Superior temporal gyrus (tissue), 1 donor: ENCODE results near the gene ZGPAT.

Experiments
- DNase-seq: peaks from one replicate; pipeline ENCODE4 v3.0.0-alpha.2; 2016; ENCODE audit errors: extremely low spot score

ZGPAT gene

GRCh38 chr20:63678667-63679465 lies 29.0 kb upstream of the ZGPAT start:
- no peak for DNase-seq

GRCh38 chr20:63679799-63680305 lies 28.0 kb upstream of the ZGPAT start:
- no peak for DNase-seq

DNA sequence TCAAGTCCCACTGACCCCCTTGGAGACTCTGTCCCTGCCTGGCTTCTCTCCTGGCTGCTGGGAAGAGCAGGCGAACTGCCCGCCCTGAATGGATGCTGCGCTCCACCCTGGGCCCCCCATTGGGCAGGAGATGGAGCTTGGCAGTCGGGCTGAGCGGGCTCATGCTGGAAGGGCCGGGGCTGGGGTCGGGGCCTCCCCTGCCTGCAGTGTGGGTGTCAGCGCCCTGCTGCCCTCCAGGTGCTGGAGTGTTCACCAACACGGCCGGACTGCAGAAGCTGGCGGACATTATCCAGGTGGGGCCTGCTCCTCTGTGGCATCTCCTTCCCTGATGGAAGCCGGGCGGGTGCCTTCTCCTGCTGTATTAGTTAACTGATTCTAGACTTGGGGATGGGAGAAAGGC lies 27.4 kb upstream of the ZGPAT start:
- DNase-seq: no peak

- DNase-seq: no peak
These were observed 26.8 kb upstream of the ZGPAT start for GRCh38 chr20:63680857-63681608.

DNA sequence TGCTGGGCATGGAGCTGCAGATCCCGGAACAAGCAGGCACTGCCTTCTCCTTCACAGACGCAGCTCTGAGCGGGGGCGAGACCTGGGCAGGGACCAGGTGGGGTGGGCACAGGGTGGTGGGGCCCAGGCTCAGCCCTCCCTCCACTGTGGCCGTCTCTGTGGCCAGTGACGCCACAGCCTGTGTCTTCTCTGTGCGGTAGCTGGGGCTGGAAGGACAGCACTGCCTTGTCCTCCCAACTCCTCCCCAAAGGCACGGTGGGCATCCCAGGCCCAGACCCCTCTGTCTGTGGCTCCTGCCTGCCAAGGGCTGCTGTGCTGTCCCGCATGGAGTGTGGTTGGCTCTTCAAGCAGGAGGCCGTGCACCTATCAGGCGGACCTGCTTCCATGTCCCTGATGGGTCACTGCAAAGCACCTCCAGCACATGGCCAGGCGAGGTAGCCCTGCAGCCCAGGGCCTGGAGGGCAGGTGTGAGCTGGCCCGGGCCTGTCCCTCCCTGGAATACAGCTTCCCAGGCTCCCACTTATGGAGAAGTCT lies 26.2 kb upstream of the ZGPAT start:
- no peak for DNase-seq

- DNase-seq: peak; percentile 67
These were observed 25.3 kb upstream of the ZGPAT start for GRCh38 chr20:63682384-63683139.

DNA sequence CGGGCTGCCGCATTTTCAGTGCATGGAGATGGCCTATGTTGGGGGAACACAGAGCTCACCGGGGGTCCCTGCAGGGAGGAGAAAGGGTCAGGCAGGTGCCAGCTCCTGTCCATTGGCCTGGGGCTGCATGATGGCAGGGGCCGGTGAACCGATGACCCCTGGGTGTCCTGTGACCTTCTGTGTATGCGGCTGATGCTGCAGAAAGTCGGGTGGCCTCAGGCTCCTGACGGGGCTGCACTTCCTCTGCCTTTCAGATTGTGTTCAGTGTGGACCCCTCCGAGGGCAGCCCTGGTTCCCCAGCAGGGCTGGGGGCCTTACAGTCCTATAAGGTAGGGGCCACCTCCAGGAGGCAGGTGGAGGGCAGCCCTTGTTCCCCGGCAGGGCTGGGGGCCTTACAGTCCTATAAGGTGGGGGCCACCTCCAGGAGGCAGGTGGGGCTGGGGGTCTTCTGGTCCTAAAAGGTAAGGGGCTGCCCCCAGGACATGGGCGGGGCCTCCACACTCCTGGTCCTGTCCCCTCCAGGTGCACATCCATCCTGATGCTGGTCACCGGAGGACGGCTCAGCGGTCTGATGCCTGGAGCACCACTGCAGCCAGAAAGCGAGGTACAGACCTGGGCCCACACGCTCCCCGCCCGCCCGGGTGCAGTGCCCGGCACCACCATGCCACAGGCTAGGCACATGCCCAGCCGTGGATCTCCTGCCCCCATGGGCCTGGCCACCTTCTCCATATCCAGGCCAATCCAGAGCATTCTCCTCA lies 22.4 kb upstream of the ZGPAT start:
- DNase-seq: no peak

GRCh38 chr20:63686094-63686491 lies 21.7 kb upstream of the ZGPAT start:
- DNase-seq: no peak

- no peak for DNase-seq
These were observed 21.1 kb upstream of the ZGPAT start for GRCh38 chr20:63686492-63687321.

DNA sequence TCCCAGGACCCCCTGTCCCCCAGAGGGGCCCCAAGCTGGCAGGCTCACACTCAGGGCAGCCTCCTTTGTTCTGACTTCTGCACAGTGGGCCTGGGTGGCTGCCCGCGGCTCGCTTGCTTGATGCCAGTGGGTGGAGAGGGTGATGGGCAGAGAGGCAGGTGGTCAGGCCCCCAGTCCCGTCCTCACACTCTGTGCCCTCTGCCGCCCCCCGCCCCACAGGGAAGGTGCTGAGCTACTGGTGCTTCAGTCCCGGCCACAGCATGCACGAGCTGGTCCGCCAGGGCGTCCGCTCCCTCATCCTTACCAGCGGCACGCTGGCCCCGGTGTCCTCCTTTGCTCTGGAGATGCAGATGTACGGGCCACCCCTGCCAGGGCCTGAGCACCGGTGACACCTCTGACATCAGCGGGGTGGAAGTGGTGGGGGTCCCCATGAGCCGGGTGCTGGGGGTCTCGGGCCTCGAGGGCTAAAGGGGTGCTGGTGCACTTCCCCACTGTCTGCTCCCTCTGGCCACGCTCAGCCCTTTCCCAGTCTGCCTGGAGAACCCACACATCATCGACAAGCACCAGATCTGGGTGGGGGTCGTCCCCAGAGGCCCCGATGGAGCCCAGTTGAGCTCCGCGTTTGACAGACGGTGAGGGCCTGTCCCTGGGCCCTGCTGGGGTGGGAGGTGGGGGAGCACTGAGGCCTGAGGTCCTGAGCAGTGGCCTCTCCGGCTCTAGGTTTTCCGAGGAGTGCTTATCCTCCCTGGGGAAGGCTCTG lies 20.2 kb upstream of the ZGPAT start:
- no peak for DNase-seq

- DNase-seq: no peak
These were observed 19.4 kb upstream of the ZGPAT start for GRCh38 chr20:63688228-63689045.

- no peak for DNase-seq
These were observed 18.5 kb upstream of the ZGPAT start for GRCh38 chr20:63689046-63690002.

GRCh38 chr20:63690003-63690897 lies 17.6 kb upstream of the ZGPAT start:
- no peak for DNase-seq

- no peak for DNase-seq
These were observed 16.7 kb upstream of the ZGPAT start for GRCh38 chr20:63690898-63691710.

DNA sequence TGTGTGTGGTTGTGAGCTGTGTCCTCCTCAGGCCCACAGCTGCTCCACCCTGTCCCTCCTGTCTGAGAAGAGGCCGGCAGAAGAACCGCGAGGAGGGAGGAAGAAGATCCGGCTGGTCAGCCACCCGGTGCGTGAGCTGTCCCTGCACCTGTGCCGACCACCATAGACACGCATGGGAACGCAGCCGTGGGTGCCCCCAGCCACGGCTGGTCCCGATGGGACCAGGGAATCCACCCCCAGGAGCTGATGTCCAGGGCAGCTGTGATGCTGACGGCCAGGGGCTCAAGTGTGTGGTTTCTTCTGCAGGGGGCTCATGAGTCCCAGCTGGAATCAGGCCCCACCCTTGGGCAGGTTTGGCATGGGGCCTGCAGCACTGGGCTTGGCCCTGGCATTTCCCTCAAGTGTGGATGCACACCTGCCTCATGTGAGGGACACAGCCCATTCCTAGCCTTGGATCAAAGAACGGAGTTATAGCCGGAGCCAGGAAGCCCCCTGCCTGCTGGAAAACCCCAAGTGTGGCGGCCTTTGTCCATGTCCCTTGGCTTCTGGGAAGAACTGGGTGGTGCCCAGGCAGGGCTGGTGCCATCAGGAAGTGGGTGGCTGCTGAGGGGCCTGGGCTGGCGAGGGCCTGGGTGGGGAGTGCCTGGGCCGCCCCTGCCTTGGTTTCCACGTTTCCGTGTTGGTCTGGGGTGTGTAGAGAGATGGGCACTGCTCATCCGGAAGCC lies 16.0 kb upstream of the ZGPAT start:
- DNase-seq: no peak
